GM21619 (cell line): Measurements from ENCODE around the gene MTO1.
"Not testable (repeated sequence)": the region's sequence is repeated elsewhere in the genome, so short reads cannot be mapped to it uniquely, and the experiment has no call there.

Experiments used
- ATAC-seq: cut with Tn5 transposase; IDR thresholded peaks from one replicate; pipeline ENCODE4 v1.9.1; 2021; ENCODE audit not compliant: unreplicated experiment

The MTO1 gene, protein sequence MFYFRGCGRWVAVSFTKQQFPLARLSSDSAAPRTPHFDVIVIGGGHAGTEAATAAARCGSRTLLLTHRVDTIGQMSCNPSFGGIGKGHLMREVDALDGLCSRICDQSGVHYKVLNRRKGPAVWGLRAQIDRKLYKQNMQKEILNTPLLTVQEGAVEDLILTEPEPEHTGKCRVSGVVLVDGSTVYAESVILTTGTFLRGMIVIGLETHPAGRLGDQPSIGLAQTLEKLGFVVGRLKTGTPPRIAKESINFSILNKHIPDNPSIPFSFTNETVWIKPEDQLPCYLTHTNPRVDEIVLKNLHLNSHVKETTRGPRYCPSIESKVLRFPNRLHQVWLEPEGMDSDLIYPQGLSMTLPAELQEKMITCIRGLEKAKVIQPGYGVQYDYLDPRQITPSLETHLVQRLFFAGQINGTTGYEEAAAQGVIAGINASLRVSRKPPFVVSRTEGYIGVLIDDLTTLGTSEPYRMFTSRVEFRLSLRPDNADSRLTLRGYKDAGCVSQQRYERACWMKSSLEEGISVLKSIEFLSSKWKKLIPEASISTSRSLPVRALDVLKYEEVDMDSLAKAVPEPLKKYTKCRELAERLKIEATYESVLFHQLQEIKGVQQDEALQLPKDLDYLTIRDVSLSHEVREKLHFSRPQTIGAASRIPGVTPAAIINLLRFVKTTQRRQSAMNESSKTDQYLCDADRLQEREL

DNA sequence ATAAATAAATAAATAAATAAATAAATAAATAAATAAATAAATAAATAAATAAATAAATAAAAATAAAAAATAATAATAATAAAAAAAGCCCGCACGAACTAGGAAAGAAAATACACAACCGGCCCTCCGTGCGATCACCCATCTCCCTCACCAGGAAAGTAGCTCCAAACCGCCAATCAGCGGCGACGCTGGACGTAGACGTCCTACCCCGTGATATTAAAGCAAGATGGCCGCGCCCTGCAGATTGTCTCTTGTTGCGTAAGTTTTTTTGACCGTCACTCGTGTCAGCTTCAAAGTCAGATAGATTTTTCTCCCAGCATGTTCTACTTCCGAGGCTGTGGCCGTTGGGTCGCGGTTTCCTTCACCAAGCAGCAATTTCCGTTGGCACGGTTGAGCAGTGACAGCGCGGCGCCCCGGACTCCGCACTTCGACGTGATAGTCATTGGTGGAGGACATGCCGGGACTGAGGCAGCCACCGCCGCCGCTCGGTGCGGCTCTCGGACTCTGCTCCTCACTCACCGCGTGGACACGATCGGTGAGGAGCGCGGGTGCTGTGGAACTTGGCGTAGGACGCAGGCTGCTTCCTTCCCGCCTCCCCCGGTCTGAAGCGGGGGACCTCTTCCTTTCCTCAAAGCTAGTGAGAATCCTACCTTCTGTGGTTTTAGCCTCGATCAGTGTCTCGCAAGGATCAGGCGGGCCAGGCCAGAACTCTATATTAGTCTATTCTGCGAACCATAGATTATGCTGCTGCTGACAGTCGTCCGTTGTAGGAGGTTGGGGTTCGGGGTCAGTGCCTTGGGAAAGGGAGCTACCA, at the start of gene MTO1:
Gene MTO1 (plus strand): TSS at position 201 of the 814 bp plus-strand sequence. CDS start 118 bp downstream, at position 319.
- peak; percentile 97 for ATAC-seq

DNA sequence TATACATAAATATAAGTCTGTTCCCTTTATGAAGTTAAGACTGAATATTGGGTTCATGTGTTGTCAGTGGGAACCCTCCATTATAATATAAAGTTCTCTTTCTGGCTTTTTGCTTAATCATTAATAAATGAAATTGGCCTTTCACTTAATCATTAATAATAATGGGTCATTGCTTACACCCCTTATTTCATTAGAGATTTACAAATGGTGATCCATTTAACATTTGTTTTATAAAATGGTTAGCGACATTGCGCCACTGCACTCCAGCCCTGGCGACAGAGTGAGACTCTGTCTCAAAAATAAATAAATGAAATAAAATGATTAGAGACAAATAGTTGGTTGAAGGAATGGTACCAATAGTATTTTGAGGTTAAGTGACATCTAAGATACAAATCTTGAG, 48.4 kb upstream of the MTO1 start:
- no peak for ATAC-seq

DNA sequence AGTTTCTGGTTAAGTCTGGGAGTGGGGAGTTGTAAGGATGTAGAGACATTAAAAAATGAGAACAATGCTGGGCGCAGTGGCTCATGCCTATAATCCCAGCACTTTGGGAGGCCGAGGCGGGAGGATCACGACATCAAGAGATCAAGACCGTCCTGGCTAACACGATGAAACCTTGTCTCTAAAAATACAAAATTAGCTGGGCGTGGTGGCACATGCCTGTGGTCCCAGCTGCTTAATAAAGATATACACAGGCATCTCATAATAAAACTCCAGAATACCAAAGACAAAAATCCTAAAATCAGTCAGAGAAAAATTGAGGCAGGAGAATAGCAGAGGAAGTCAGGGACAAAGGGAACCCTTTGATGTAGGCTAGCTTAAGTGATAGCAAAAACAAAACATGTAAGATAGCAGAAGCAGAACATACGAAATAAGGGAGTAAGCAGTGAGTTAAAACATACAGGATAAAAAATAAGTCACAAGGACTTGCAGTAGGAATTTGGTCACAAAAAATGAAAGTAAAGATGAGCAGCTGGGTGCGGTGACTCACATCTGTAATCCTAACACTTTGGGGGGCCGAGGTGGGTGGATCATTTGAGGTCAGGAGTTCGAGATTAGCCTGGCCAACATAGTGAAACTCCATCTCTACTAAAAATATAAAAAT, 43.3 kb upstream of the MTO1 start:
- ATAC-seq: no peak

DNA sequence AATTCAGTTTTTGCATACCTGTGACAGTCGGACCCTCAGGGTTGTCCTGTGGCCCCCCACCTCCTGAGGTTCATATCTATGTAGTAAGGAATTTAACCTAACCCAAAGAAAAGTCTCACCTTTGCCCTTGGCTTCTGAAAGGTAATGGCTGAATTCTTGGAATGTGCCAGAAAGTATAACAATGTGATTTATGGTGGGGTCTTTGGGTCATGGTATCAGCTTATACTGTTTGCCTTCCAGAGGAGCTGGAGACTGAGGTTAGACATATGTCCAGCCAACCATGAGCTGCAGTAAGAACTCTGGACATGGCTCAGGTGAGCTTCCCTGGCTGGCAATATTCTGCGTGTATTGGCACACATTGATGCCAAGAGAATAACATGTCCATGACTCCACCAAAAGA, 40.0 kb upstream of the MTO1 start:
- ATAC-seq: no peak

DNA sequence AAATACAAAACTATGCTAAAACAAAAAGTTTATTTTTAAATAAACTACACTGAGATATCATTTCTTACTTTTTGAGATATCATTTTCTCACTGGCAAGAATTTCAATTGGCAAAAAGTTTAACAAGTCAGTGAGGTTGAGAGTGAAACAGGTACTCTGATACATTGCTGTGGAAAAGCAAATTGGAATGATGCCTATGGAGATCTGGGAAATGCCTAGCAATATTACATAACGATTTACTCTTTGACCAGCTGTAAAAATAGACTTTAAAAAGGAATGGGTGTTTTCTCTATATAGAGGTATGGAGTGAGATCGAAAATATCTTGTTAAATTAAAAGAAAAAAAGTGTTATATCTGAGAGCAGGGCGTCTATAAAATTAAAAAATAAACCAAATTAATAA, 26.3 kb upstream of the MTO1 start:
- ATAC-seq: no peak

DNA sequence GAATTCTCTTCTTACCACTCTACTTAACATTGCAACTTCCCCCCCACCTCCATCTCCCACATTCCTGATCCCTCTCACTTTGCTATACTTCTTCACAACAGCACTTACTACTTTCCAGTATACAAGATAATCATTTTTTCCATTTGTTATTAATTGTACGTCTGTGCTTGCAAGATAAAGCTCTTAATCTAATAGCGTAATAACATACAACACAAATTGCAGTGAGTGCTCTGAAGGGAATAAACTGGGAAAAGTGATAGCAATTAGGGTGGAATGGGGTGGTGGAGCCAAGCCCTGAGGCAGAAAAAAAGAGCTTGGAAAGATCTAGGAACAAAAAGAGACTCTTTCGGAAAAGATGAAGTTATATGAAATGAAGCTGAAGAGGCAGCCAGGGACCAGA, 18.0 kb upstream of the MTO1 start:
- no peak for ATAC-seq

DNA sequence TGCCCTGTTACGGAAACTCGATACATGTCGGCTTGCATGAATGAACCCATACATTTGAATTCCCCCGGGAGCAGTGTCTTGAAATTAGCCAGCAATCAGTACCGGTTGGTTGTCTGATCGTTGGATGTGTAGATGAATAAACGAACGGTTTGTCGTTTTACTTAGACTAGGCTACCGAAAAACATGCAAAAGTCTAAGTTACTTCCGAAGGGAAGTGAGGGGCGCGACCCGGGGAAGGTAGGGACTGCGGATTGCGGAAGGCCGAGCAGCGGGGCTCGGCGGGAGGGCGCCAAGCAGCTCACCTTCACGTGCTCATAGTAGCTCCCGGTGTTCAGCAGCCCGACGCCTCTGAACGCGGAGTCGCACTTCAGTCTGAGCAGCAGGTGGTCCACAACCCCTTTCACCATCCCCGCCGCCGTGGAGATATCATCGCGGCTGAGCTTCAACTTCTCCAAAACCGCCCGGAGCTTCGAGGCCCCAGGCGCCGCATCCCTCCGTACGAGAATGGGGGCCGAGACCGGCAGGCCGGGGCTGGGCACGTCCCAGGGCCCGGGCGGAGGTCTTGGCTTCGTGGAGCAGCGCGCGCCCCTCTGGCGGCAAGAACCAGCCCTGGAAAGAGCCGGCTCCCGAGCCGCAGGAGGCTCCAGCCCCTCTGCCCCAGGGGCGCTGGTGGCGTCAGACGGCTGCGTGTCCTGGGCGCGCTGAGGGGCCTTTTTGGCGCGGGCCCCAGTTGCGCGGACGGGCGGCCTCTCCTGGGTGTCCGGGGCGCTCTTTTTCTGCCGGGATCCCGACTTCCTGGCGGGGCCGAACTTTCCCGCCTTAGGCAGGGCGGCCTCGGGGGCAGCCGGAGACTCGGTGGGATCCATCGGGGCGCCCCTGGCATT, 10.1 kb upstream of the MTO1 start:
- ATAC-seq: peak; percentile 53

DNA sequence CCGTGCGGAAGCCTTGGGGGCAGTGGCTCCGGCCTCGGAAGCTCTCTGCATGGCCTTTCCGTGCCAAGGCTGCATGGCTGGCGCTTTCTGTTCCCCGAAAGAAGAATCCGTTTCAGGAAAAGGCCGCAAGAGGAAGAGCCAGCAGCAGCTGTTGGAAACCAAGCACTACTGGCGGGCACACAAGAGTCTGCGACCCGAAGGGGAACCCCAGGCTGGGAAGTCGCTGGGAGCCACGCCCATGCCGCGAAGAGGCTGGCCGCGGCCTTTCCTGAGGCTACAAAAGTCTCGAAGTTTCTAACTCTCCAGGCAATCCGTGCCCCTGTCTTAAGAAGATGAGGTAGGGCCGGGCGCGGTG, 9.5 kb upstream of the MTO1 start, which contains the start of gene CGAS:
Gene CGAS (minus strand): TSS at position 191 of the 355 bp plus-strand sequence. CDS start 116 bp downstream, at position 75.
- peak; percentile 70 for ATAC-seq

DNA sequence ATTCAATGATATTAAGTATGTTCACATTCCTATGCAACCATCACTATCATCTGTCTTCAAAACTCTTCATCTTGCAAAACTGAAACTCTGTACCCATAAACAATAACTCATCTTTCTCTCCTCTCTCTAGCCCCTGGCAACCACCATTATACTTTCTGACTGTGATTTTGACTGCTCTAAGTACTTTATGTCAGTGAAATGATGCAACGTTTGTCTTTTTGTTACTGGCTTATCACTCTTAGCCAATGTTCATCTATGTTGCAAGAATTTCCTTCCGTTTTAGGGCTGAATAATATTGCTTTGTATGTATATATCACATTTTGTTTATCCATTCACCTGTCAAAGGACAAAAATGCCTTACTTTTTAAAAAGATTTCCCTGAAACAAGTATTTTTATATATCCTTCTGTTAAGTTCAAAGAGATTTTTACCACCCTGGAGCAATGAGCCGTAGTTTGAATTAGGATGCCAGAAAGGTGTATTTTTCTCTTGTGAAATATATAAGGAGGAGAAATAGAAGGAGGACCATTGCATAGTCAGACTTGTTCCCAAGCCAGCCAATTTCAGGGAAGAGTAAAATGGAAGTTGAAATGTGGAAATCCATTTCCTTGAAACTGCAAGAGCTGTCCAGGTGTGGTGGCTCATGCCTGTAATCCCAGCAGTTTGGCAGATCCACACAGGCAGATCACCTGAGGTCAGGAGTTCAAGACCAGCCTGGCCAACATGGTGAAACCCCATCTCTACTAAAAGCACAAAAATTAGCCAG, 5.5 kb upstream of the MTO1 start:
- no peak for ATAC-seq

DNA sequence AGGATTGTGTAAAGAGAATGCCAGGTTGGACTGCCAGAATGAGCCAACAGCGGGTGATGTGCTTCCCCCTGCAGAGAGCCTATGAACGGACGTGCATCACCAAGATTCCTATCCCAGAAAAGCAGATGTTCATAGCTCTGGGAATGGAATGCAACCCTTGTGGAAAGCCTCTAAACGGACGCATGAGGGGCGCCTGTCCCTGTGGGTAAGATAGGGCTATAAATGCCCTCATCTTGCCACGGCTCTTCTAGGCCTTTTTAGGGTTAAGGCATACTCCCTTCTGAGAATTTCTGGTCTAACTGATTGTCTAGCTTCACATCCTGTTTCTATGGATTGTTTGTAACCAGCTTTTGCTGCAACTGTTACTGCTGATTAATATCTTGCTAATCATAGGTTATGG, 2.1 kb upstream of the MTO1 start:
- ATAC-seq: not testable (repeated sequence)

DNA sequence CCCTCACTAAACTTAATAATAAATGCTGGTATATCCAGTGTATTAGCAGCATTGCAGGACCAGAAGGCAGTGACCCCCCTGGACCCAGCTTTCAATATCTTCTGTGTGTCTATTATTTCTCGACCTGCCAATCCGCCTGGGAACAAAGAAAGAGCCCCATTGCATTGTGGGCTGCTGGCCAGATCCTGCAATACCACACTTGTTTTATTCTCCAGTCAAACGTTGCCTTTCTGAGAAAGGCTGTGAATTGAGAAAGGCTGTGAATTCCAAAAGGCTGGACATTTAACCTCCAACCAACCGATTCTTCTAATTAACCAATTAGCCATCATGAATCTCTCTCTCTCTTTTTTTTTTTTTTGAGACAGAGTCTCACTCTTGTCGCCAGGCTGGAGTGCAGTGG, 1.5 kb upstream of the MTO1 start:
- no peak for ATAC-seq

DNA sequence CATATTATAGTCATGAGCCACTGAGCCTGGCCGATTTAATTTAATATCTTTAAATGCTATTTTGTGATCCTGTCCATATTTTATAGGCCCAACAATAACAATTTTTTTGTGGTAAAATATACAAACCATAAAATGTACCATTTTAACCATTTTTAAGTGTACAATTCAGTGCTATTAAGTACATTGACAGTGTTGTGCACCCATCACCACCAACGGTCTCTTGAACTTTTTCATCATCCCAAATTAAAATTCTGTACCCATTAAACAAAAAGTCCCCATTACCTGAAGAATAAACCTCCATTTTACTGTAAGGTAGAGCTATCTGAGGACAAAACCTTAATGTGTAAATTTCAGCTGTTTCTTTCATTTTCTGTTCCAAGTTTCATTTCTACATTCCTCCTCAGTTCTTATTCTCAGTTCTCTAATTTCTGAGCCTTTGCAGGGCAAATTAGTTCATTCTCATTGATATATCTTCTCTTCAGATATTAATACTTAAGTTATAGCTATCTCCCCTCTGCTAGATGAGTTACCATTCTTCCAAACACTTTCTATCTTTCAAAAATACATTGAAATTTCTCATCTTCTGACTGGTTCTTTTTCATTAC, 10.3 kb downstream of the MTO1 start:
- peak; percentile 98 for ATAC-seq

DNA sequence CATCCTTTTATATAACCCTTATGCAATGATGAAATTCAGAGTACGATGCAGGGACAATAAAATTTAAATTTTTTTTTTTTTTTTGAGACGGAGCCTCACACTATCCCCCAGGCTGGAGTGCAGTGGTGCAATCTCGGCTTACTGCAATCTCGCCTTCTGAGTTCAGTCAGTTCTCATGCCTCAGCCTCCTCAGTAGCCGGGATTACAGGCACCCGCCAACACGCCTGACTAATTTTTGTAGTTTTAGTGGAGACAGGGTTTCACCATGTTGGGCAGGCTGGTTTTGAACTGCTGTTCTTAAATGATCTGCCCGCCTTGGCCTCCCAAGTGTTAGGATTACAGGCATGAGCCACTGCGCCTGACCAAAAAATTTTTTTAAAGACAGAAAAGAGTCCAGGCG, 15.2 kb downstream of the MTO1 start:
- ATAC-seq: no peak

DNA sequence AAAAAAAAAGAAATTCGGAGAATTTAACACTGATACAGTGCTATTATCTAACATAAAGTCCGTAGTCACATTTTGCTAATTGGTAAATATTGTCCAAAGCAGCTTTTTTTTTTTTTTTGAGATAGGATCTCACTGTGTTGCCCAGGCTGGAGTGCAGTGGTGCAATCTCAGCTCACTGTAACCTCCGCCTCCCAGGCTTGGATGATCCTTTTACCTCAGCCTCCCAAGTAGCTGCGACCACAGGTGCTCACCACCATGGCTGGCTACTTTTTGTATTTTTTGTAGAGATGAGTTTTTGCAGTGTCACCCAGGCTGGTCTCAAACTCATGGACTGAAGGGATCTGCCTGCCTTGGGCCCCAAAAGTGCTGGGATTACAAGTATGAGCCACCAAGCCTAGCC, 15.9 kb downstream of the MTO1 start:
- no peak for ATAC-seq

DNA sequence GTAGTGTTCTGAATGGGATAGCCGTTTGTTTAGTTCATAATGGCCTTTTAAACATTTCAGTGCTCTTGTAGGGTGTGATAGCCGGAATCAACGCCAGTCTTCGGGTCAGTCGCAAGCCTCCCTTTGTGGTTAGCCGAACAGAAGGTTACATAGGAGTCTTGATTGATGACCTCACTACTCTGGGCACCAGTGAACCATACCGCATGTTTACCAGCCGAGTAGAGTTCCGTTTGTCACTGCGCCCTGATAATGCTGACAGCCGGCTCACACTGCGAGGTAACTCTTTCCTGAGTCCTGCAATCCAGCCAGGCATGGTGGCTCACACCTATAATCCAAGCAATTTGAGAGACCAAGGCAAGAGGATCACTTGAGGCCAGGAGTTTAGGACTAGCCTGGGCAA, 20.4 kb downstream of the MTO1 start:
- no peak for ATAC-seq

DNA sequence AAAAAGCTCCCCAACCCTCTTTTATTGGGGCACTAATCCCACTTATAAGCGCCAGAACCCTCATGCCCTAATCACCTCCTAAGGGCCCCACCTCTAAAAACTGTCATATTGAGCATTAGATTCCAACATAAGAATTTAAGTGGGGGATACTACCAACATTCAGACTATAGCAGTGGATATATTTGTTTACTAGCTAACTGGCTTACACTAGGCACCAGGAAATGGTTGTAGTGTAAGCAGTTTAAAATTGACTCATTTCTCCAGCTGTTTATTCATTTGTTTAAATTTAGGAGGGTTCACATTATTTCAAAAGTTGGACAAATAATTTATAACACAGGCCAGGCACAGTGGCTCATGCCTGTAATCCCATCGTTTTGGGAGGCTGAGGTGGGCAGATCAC, 22.9 kb downstream of the MTO1 start:
- no peak for ATAC-seq

DNA sequence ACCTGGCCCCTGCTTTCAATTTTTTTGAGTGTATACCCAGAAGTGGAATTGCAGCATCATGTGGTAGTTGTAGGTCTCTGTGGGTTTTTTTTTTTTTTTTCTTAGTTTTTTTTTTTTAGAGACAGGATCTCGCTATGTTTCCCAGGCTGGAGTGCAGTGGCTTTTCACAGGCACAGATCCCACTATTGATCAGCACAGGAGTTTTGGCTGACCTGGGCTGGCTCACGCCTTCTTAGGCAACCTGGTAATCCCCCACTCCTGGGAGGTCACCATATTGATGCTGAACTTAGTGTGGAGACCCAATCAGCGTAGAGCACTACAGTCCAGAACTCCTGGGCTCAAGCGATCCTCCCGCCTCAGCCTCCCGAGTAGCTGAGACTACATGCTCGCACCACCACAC, 25.9 kb downstream of the MTO1 start:
- ATAC-seq: no peak

DNA sequence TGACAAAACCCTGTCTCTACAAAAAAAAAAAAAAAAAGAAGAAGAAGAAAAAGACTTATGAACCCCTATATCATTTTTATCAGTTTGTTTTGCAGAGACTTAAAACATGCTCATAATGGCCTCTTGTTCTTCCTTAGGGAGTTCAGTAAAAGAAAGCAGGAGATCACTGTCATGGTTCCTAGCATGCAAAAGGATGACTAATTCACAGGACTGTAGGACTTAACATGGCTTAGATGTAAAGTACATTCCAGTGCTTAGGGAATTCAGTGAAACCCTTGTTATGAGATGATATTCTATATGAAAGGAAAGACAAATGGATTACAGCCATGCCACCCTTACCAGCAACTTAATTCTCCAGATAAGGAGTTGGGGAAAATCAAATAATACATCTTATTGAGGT, 29.8 kb downstream of the MTO1 start:
- no peak for ATAC-seq

DNA sequence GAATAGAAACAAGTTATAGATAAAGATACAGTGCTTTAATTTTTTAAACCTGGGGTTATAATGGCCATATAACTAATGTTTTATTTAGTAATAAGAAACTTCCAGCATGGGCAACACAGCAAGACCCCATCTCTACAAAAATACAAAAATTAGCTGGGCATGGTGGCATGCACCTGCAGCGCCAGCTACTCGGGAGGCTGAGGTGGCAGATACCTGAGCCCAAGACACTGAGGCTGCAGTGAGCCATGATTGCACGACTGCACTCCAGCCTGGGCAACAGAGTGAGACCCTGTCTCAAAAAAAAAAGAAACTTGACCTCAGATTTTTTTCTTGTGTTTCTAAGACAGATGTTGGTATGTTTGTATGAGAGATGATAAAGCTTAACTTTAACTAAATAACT, 36.4 kb downstream of the MTO1 start:
- ATAC-seq: no peak
